ENCODE measurements around the gene MT1X. TPM values are rescaled to one million over a fixed set of nuclear protein-coding genes. Genes with fewer than 3 reads are reported as not detected.
A peak's percentile ranks its signal among the peaks of the same experiment; 100 is the strongest.

MT1X gene
- total RNA-seq, 2 donors from 2014 or later = 268 to 697 TPM

DNA sequence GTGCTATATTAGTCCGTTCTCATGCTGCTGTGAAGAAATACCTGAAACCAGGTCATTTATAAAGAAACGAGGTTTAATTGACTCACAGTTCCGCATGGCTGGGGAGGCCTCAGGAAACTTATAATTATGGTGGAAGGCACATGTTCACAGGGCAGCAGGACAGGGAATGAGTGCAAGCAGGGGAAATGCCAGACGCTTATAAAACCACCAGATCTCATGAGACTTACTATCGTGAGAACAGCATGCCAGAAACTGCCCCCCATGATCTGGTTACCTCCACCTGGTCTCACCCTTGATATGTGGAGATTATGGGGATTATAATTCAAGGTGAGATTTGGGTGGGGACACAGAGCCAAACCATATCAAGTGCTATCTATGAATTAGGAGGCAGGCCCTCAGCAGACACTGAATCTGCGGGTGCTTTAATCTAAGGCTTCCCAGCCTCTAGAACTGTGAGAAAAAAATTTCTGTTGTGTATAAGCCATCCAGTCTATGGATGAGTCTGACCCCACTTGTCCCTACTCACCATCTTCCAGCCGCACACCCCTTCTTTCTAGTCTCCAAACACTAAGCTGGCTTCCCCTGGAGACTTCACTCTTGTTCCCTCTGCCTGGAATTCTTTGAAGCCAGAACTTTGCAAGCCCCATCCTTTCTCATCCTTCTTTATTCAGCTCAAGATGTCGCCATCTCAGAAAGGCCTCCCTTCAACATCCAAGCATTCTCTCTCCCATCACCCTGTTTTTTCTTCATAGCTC, 46.9 kb downstream of the MT1X start:
- H3K36me3 ChIP-seq = no peaks in the 10 kb centered on the region
- no peaks in the 10 kb centered on the region for H3K9me3 ChIP-seq
- TF ChIP-seq, protein P1, sequence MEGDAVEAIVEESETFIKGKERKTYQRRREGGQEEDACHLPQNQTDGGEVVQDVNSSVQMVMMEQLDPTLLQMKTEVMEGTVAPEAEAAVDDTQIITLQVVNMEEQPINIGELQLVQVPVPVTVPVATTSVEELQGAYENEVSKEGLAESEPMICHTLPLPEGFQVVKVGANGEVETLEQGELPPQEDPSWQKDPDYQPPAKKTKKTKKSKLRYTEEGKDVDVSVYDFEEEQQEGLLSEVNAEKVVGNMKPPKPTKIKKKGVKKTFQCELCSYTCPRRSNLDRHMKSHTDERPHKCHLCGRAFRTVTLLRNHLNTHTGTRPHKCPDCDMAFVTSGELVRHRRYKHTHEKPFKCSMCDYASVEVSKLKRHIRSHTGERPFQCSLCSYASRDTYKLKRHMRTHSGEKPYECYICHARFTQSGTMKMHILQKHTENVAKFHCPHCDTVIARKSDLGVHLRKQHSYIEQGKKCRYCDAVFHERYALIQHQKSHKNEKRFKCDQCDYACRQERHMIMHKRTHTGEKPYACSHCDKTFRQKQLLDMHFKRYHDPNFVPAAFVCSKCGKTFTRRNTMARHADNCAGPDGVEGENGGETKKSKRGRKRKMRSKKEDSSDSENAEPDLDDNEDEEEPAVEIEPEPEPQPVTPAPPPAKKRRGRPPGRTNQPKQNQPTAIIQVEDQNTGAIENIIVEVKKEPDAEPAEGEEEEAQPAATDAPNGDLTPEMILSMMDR (IDR thresholded peaks at IDR 0.05) = no peak
- TF ChIP-seq POLR2AphosphoS5 (IDR thresholded peaks at IDR 0.05) = no peak
- TF ChIP-seq POLR2A (IDR thresholded peaks at IDR 0.05) = no peak
- peak overlapping the region; percentile 62 to 64 for H3K4me3 ChIP-seq
- WGBS = 21% methylated on average over 8 of the region's 8 CpGs
- no peaks in the 10 kb centered on the region for H3K4me1 ChIP-seq (replicated peaks)
- H3K27ac ChIP-seq = peak overlapping the region; percentile 70 to 77
- no peaks in the 10 kb centered on the region for H3K27me3 ChIP-seq (replicated peaks; ENCODE audit: insufficient read depth)
- intact Hi-C loops (cut with DNase I) = no loop called here
- DNase-seq (ENCODE audit: low spot score) = no peak

DNA sequence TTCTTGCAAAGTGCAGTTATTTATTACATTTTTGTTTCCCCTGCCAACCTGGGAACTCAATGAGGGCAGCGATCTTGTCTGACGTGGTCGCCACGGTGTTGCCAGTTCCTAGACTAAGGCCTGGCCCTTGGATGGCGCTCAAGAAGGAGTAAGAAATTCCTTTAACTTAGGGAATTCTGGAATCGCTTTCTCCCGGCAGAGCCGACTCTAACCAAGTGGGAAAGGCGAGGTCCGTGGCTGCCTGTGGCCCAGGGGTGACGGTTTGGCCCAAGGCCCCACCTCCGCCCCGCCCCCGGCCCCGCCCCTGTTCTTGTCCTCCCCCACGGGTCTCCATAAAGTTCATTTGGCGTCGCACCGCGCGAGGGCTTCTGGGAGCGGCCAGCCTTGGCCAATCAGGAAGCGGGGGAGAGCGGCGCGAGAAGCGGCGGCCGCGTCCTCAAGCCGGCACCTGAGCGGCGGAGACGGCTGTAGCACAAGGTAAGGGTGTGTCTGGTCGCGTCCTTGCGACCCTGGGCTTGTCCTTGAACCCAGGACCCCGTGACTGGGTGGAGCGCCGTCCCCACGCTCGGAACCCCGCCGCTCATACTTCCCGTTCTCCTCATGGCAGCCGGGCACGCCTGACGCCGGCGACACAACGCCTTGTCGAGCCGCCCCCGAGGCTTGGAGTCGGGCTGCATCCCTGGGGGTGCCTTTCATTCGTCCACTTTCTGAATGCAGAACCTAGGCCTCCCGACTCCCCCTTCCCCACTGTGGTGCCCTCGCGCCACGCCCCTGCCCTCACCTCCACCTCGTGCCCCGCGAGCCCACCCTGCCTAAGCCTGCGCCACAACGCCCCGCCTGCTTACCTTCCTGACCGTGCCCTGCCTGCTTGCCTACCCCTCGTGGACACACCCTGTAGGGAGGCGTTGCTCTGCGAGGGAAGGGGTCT, 47.7 kb downstream of the MT1X start, which contains the start of gene NUP93:
NUP93 (plus strand) TSS at position 395 of the 928 bp plus-strand sequence. CDS start 18,119 bp downstream, outside the sequence.
- peak within 1 kb of the TSS; percentile 62 to 64 for H3K4me3 ChIP-seq
- H3K36me3 ChIP-seq = no peaks in the 10 kb centered on the region
- TF ChIP-seq, protein P1 (IDR thresholded peaks at IDR 0.05) = no peak
- TF ChIP-seq POLR2AphosphoS5 (IDR thresholded peaks at IDR 0.05) (peak; percentile 91), POLR2A (IDR thresholded peaks at IDR 0.05) (peak; percentile 65)
- intact Hi-C loops (cut with DNase I) = loop anchor here (10.0 kb wide), 1 partner anchor 205 kb away; the partner anchor contains the start of gene HERPUD1
- H3K27ac ChIP-seq = peak within 1 kb of the TSS; percentile 70 to 77
- WGBS = under 1% methylated on average over 57 of the region's 70 CpGs
- H3K4me1 ChIP-seq (replicated peaks) = no peaks in the 10 kb centered on the region
- no peaks in the 10 kb centered on the region for H3K9me3 ChIP-seq
- DNase-seq (ENCODE audit: low spot score) = peak; percentile 89
- H3K27me3 ChIP-seq (replicated peaks; ENCODE audit: insufficient read depth) = no peaks in the 10 kb centered on the region

DNA sequence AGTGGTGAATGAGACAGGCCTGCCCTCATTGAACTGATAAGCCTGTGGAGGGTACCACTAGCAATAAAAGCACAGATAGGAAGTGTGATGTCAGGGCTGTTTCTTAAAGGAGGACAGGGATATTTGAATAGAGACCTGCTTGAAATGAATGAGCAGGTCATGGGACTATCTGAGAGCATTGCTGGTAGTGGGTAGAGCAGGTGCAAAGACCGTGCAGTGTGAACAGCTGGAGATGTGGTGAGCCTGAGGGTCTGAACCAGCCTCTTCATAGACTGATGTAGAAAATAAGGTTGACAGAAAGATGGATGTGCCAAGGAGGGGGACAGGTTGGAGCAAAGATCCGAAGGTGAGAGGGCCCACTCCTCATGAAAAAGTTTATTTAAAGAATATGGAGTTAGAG, 50.1 kb downstream of the MT1X start:
- TF ChIP-seq POLR2AphosphoS5 (IDR thresholded peaks at IDR 0.05) = no peak
- no peak for TF ChIP-seq POLR2A (IDR thresholded peaks at IDR 0.05)
- TF ChIP-seq, protein P1 (IDR thresholded peaks at IDR 0.05) = no peak
- no peak overlapping the region for H3K4me3 ChIP-seq
- no peak for DNase-seq (ENCODE audit: low spot score)
- H3K4me1 ChIP-seq (replicated peaks) = no peaks in the 10 kb centered on the region
- H3K9me3 ChIP-seq = no peaks in the 10 kb centered on the region
- no peaks in the 10 kb centered on the region for H3K36me3 ChIP-seq
- 92% methylated on average over 2 of the region's 2 CpGs for WGBS
- H3K27ac ChIP-seq = no peak overlapping the region
- no peaks in the 10 kb centered on the region for H3K27me3 ChIP-seq (replicated peaks; ENCODE audit: insufficient read depth)
- intact Hi-C loops (cut with DNase I) = loop anchor here (10.0 kb wide), 1 partner anchor 202 kb away; the partner anchor contains the start of gene HERPUD1

DNA sequence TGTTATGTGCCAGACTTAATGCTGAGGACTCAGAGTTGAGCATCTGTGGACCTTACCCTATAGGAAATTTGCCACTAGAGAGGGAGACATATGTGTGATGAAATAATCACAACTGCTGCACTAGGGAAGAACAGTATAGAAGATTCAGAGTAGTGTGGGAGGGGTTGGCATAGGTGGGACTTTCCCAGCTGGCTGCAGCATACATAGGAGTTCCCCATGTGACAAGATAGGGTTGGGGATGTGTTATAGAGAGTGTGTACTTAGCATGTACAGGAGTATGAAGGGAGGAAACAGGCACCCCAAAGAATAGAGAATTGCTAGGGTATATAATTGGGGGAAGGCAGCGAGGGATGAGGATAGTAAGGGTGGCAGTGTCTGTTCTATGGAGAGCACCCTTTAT, 50.6 kb downstream of the MT1X start:
- no peak for TF ChIP-seq POLR2A (IDR thresholded peaks at IDR 0.05)
- TF ChIP-seq POLR2AphosphoS5 (IDR thresholded peaks at IDR 0.05) = no peak
- TF ChIP-seq, protein P1 (IDR thresholded peaks at IDR 0.05) = no peak
- WGBS = 88% methylated on average over 1 of the region's 1 CpG
- intact Hi-C loops (cut with DNase I) = loop anchor here (10.0 kb wide), 1 partner anchor 202 kb away; the partner anchor contains the start of gene HERPUD1
- H3K27ac ChIP-seq = no peak overlapping the region
- no peaks in the 10 kb centered on the region for H3K36me3 ChIP-seq
- H3K9me3 ChIP-seq = no peaks in the 10 kb centered on the region
- no peak for DNase-seq (ENCODE audit: low spot score)
- H3K4me1 ChIP-seq (replicated peaks) = no peaks in the 10 kb centered on the region
- no peaks in the 10 kb centered on the region for H3K27me3 ChIP-seq (replicated peaks; ENCODE audit: insufficient read depth)
- H3K4me3 ChIP-seq = no peak overlapping the region

Other genes with a start within 250 kb of the MT1X start
- gene NUDT21, start 231.1 kb upstream of the MT1X start, total RNA-seq = 10 to 100 TPM; 46.4 to 47.2 TPM
- 10 to 100 TPM; 18.5 to 57.2 TPM for gene OGFOD1, start 230.9 kb upstream of the MT1X start, total RNA-seq
- 10 to 100 TPM; 68.9 to 70.5 TPM for gene BBS2, start 162.4 kb upstream of the MT1X start, total RNA-seq
- not detected for gene MT4, start 117.4 kb upstream of the MT1X start, total RNA-seq
- 1 to 10 TPM in 1 of 2 donors, not detected in 1; 1.6 TPM for gene MT3, start 92.9 kb upstream of the MT1X start, total RNA-seq
- 100 to 1,000 TPM; 134 to 214 TPM for gene MT2A, start 73.9 kb upstream of the MT1X start, total RNA-seq
- 100 to 1,000 TPM; 110 to 339 TPM for gene MT1E, start 56.7 kb upstream of the MT1X start, total RNA-seq
- gene MT1M, start 49.8 kb upstream of the MT1X start, total RNA-seq = 10 to 100 TPM; 14.8 to 37.4 TPM
- gene MT1A, start 43.8 kb upstream of the MT1X start, total RNA-seq = 1 to 10 TPM in 1 of 2 donors, not detected in 1; 6.9 TPM
- gene MT1B, start 30.6 kb upstream of the MT1X start, total RNA-seq = not detected
- 10 to 100 TPM; 18.5 to 37.3 TPM for gene MT1F, start 24.5 kb upstream of the MT1X start, total RNA-seq
- gene MT1G, start 14.4 kb upstream of the MT1X start, total RNA-seq = 100 to 1,000 TPM; 189 to 745 TPM
- 10 to 100 TPM in 1 of 2 donors, not detected in 1; 10.5 TPM for gene MT1H, start 12.7 kb upstream of the MT1X start, total RNA-seq
- gene NUP93, start 47.7 kb downstream of the MT1X start, total RNA-seq = 10 to 100 TPM; 38.8 to 73.3 TPM
- gene SLC12A3, start 182.7 kb downstream of the MT1X start, total RNA-seq = under 1 TPM in 1 of 2 donors, not detected in 1; 0.23 TPM
- 100 to 1,000 TPM; 365 to 952 TPM for gene HERPUD1, start 249.7 kb downstream of the MT1X start, total RNA-seq